ENCODE data around the gene IDH3G.

DNA sequence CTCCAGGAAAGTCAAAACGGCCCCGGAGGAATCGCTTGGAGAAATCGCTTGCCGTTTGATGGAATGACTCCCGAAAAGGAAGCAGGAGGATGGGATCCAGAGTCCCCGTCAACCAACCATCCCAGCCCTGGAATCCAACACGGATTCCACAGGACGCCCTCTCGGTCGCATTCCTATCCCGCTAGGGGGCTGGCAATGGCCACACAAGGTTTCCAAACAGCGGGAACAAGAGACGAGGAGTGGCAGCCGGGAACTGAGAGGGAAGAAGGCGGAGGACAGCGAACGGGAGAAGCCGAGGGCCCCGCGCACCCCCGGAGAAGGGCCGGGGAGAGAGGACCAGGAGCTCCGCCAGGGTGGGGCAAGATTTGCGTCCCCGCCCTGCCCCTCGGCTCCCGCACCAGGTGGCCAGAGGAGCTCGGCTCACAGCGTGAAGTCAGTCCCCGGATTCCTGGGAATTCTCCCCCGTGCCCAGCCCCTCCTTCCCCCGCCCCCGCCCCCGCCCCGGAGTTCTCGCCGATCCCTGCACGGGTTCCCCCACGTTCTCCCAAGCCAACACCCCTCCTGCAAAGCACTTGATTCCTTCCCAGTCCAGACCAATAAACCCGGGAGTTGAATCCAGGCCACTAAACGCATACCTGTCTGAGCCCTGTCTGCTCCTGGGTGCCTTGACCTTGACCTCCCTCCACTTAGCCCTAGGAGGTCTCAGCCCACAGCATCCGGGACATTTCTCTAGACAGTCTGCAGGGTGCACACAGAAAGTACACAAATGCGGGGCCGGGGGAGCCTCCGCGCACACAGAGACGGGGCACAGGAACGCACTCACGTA is 34.8 kb upstream of the IDH3G start:
- TF ChIP-seq, protein P1, sequence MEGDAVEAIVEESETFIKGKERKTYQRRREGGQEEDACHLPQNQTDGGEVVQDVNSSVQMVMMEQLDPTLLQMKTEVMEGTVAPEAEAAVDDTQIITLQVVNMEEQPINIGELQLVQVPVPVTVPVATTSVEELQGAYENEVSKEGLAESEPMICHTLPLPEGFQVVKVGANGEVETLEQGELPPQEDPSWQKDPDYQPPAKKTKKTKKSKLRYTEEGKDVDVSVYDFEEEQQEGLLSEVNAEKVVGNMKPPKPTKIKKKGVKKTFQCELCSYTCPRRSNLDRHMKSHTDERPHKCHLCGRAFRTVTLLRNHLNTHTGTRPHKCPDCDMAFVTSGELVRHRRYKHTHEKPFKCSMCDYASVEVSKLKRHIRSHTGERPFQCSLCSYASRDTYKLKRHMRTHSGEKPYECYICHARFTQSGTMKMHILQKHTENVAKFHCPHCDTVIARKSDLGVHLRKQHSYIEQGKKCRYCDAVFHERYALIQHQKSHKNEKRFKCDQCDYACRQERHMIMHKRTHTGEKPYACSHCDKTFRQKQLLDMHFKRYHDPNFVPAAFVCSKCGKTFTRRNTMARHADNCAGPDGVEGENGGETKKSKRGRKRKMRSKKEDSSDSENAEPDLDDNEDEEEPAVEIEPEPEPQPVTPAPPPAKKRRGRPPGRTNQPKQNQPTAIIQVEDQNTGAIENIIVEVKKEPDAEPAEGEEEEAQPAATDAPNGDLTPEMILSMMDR (IDR thresholded peaks at IDR 0.05), result no peak
- TF ChIP-seq POLR2AphosphoS5 (IDR thresholded peaks at IDR 0.05; ENCODE audit: insufficient read depth in 1 of 2, low read depth in 1 of 2) (no peak), POLR2A (IDR thresholded peaks at IDR 0.05) (no peak)
